ENCODE results near the gene METTL27.
"Not testable (repeated sequence)": the region's sequence is repeated elsewhere in the genome, so short reads cannot be mapped to it uniquely, and the experiment has no call there.

METTL27 gene

GRCh38 chr7:73850781-73851207, 8.5 kb upstream of the METTL27 start:
- Histone ChIP-seq H3K4me1 (ENCODE audit: control insufficient read depth in 2 of 2, insufficient read depth in 2 of 2, low read length in 2 of 2) (peaks cover 7 to 17% of the 10 kb centered on the region in 2 donors), H3K36me3 (ENCODE audit: control insufficient read depth in 2 of 2, insufficient read depth in 2 of 2, low read length in 2 of 2) (no peaks in the 10 kb centered on the region), H3K27me3 (ENCODE audit: control insufficient read depth in 2 of 2, insufficient read depth in 2 of 2, low read length in 2 of 2) (peaks cover 0 to 2% of the 10 kb centered on the region in 2 donors), H3K27ac (ENCODE audit: low read depth in 2 of 2, low read length in 2 of 2) (peak overlapping the region; percentile 75), H3K9me3 (ENCODE audit: control insufficient read depth in 2 of 2, low read length in 2 of 2) (no peaks in the 10 kb centered on the region), H3K4me3 (ENCODE audit: low read length in 2 of 2) (no peak overlapping the region), H3K9ac (ENCODE audit: low read depth in 1 of 2, low read length in 2 of 2) (no peak overlapping the region)

GRCh38 chr7:73847941-73848723, 5.8 kb upstream of the METTL27 start:
- H3K27me3 ChIP-seq (ENCODE audit: control insufficient read depth in 2 of 2, insufficient read depth in 2 of 2, low read length in 2 of 2), result no peaks in the 10 kb centered on the region
- no peak overlapping the region for H3K27ac ChIP-seq (ENCODE audit: low read depth in 2 of 2, low read length in 2 of 2)
- peaks cover 6 to 17% of the 10 kb centered on the region in 2 donors for H3K4me1 ChIP-seq (ENCODE audit: control insufficient read depth in 2 of 2, insufficient read depth in 2 of 2, low read length in 2 of 2)
- no peaks in the 10 kb centered on the region for H3K9me3 ChIP-seq (ENCODE audit: control insufficient read depth in 2 of 2, low read length in 2 of 2)
- no peak overlapping the region for H3K4me3 ChIP-seq (ENCODE audit: low read length in 2 of 2)
- no peak overlapping the region for H3K9ac ChIP-seq (ENCODE audit: low read depth in 1 of 2, low read length in 2 of 2)
- H3K36me3 ChIP-seq (ENCODE audit: control insufficient read depth in 2 of 2, insufficient read depth in 2 of 2, low read length in 2 of 2), result no peaks in the 10 kb centered on the region

GRCh38 chr7:73845701-73846195, 3.4 kb upstream of the METTL27 start:
- Histone ChIP-seq H3K4me1 (ENCODE audit: control insufficient read depth in 2 of 2, insufficient read depth in 2 of 2, low read length in 2 of 2) (peaks cover 8 to 14% of the 10 kb centered on the region in 2 donors), H3K27ac (ENCODE audit: low read depth in 2 of 2, low read length in 2 of 2) (peak overlapping the region in 1 of 2 donors; percentile 23)
- H3K27me3 ChIP-seq (ENCODE audit: control insufficient read depth in 2 of 2, insufficient read depth in 2 of 2, low read length in 2 of 2); H3K9me3 ChIP-seq (ENCODE audit: control insufficient read depth in 2 of 2, low read length in 2 of 2); H3K4me3 ChIP-seq (ENCODE audit: low read length in 2 of 2); H3K9ac ChIP-seq (ENCODE audit: low read depth in 1 of 2, low read length in 2 of 2); H3K36me3 ChIP-seq (ENCODE audit: control insufficient read depth in 2 of 2, insufficient read depth in 2 of 2, low read length in 2 of 2): not testable (repeated sequence)

- no peak overlapping the region for H3K9ac ChIP-seq (ENCODE audit: low read depth in 1 of 2, low read length in 2 of 2)
- no peaks in the 10 kb centered on the region for H3K9me3 ChIP-seq (ENCODE audit: control insufficient read depth in 2 of 2, low read length in 2 of 2)
- no peaks in the 10 kb centered on the region for H3K36me3 ChIP-seq (ENCODE audit: control insufficient read depth in 2 of 2, insufficient read depth in 2 of 2, low read length in 2 of 2)
- H3K4me1 ChIP-seq (ENCODE audit: control insufficient read depth in 2 of 2, insufficient read depth in 2 of 2, low read length in 2 of 2), result peaks cover 7 to 14% of the 10 kb centered on the region in 2 donors
- no peaks in the 10 kb centered on the region for H3K27me3 ChIP-seq (ENCODE audit: control insufficient read depth in 2 of 2, insufficient read depth in 2 of 2, low read length in 2 of 2)
- H3K27ac ChIP-seq (ENCODE audit: low read depth in 2 of 2, low read length in 2 of 2), result no peak overlapping the region
- no peak overlapping the region for H3K4me3 ChIP-seq (ENCODE audit: low read length in 2 of 2)
Measured at GRCh38 chr7:73844848-73845460, 2.6 kb upstream of the METTL27 start.

GRCh38 chr7:73844131-73844547, 1.8 kb upstream of the METTL27 start:
- Histone ChIP-seq H3K36me3 (ENCODE audit: control insufficient read depth in 2 of 2, insufficient read depth in 2 of 2, low read length in 2 of 2) (no peaks in the 10 kb centered on the region), H3K9me3 (ENCODE audit: control insufficient read depth in 2 of 2, low read length in 2 of 2) (no peaks in the 10 kb centered on the region), H3K27me3 (ENCODE audit: control insufficient read depth in 2 of 2, insufficient read depth in 2 of 2, low read length in 2 of 2) (no peaks in the 10 kb centered on the region), H3K4me1 (ENCODE audit: control insufficient read depth in 2 of 2, insufficient read depth in 2 of 2, low read length in 2 of 2) (peaks cover 6 to 9% of the 10 kb centered on the region in 2 donors), H3K9ac (ENCODE audit: low read depth in 1 of 2, low read length in 2 of 2) (no peak overlapping the region), H3K4me3 (ENCODE audit: low read length in 2 of 2) (no peak overlapping the region), H3K27ac (ENCODE audit: low read depth in 2 of 2, low read length in 2 of 2) (no peak overlapping the region)

- Histone ChIP-seq H3K27ac (ENCODE audit: low read depth in 2 of 2, low read length in 2 of 2) (peak overlapping the region; percentile 77 to 79), H3K27me3 (ENCODE audit: control insufficient read depth in 2 of 2, insufficient read depth in 2 of 2, low read length in 2 of 2) (no peaks in the 10 kb centered on the region), H3K36me3 (ENCODE audit: control insufficient read depth in 2 of 2, insufficient read depth in 2 of 2, low read length in 2 of 2) (no peaks in the 10 kb centered on the region), H3K9ac (ENCODE audit: low read depth in 1 of 2, low read length in 2 of 2) (peak overlapping the region; percentile 72 to 90), H3K9me3 (ENCODE audit: control insufficient read depth in 2 of 2, low read length in 2 of 2) (no peaks in the 10 kb centered on the region), H3K4me1 (ENCODE audit: control insufficient read depth in 2 of 2, insufficient read depth in 2 of 2, low read length in 2 of 2) (peaks cover 3 to 7% of the 10 kb centered on the region in 2 donors), H3K4me3 (ENCODE audit: low read length in 2 of 2) (peak overlapping the region; percentile 80 to 84)
Measured at GRCh38 chr7:73841689-73842066, 638 bp downstream of the METTL27 start.

GRCh38 chr7:73840715-73841379, 1.5 kb downstream of the METTL27 start:
- H3K36me3 ChIP-seq (ENCODE audit: control insufficient read depth in 2 of 2, insufficient read depth in 2 of 2, low read length in 2 of 2), result no peaks in the 10 kb centered on the region
- peaks cover 3 to 7% of the 10 kb centered on the region in 2 donors for H3K4me1 ChIP-seq (ENCODE audit: control insufficient read depth in 2 of 2, insufficient read depth in 2 of 2, low read length in 2 of 2)
- H3K9ac ChIP-seq (ENCODE audit: low read depth in 1 of 2, low read length in 2 of 2), result no peak overlapping the region
- no peaks in the 10 kb centered on the region for H3K27me3 ChIP-seq (ENCODE audit: control insufficient read depth in 2 of 2, insufficient read depth in 2 of 2, low read length in 2 of 2)
- no peak overlapping the region for H3K27ac ChIP-seq (ENCODE audit: low read depth in 2 of 2, low read length in 2 of 2)
- no peak overlapping the region for H3K4me3 ChIP-seq (ENCODE audit: low read length in 2 of 2)
- H3K9me3 ChIP-seq (ENCODE audit: control insufficient read depth in 2 of 2, low read length in 2 of 2), result no peaks in the 10 kb centered on the region

- Histone ChIP-seq H3K4me3 (ENCODE audit: low read length in 2 of 2) (no peak overlapping the region), H3K4me1 (ENCODE audit: control insufficient read depth in 2 of 2, insufficient read depth in 2 of 2, low read length in 2 of 2) (peaks cover 3 to 7% of the 10 kb centered on the region in 2 donors), H3K9me3 (ENCODE audit: control insufficient read depth in 2 of 2, low read length in 2 of 2) (no peaks in the 10 kb centered on the region), H3K36me3 (ENCODE audit: control insufficient read depth in 2 of 2, insufficient read depth in 2 of 2, low read length in 2 of 2) (no peaks in the 10 kb centered on the region), H3K27me3 (ENCODE audit: control insufficient read depth in 2 of 2, insufficient read depth in 2 of 2, low read length in 2 of 2) (no peaks in the 10 kb centered on the region), H3K27ac (ENCODE audit: low read depth in 2 of 2, low read length in 2 of 2) (no peak overlapping the region), H3K9ac (ENCODE audit: low read depth in 1 of 2, low read length in 2 of 2) (no peak overlapping the region)
Measured at GRCh38 chr7:73839743-73840714, 2.3 kb downstream of the METTL27 start.

GRCh38 chr7:73839290-73839689, 3.0 kb downstream of the METTL27 start:
- no peaks in the 10 kb centered on the region for H3K27me3 ChIP-seq (ENCODE audit: control insufficient read depth in 2 of 2, insufficient read depth in 2 of 2, low read length in 2 of 2)
- H3K9me3 ChIP-seq (ENCODE audit: control insufficient read depth in 2 of 2, low read length in 2 of 2), result no peaks in the 10 kb centered on the region
- H3K36me3 ChIP-seq (ENCODE audit: control insufficient read depth in 2 of 2, insufficient read depth in 2 of 2, low read length in 2 of 2), result no peaks in the 10 kb centered on the region
- H3K4me1 ChIP-seq (ENCODE audit: control insufficient read depth in 2 of 2, insufficient read depth in 2 of 2, low read length in 2 of 2), result peaks cover 3 to 7% of the 10 kb centered on the region in 2 donors
- H3K9ac ChIP-seq (ENCODE audit: low read depth in 1 of 2, low read length in 2 of 2), result no peak overlapping the region
- H3K27ac ChIP-seq (ENCODE audit: low read depth in 2 of 2, low read length in 2 of 2), result no peak overlapping the region
- H3K4me3 ChIP-seq (ENCODE audit: low read length in 2 of 2), result no peak overlapping the region
